K562 (cell line): ENCODE measurements around the gene TRPM8. TPM values are rescaled to one million over a fixed set of nuclear protein-coding genes. Genes with fewer than 3 reads are reported as not detected.

ENCODE experiments used
- ATAC-seq: fragments of 200-7000 bp; cut with Tn5 transposase; 3 replicates; pipeline ENCODE4 v1.9.1; 2020; ENCODE audit warnings: moderate library complexity
- BruUV-seq: library from RNA; stranded (reverse); fragments of 400-500 nt; replicated peaks from 2 replicates; lab custom pipeline; 2021; lab: Mats Ljungman, UMichigan
- CTCF ChIA-PET: fragments of 300-600 bp; formaldehyde crosslinking; extraction: SDS; loops from one replicate; lab custom pipeline; 2021; ENCODE audit warnings: low intra/inter-chr PET ratio; lab: Yijun Ruan, JAX
- POLR2A ChIA-PET: fragments of 300-600, 350-650 bp; sonication (Branson Sonifier 250); formaldehyde crosslinking; extraction: SDS; loops from one replicate; lab custom pipeline; 2021; ENCODE audit warnings: antibody characterized with exemption, inconsistent platforms; lab: Yijun Ruan, JAX
- DNase-seq, 4 experiments: peaks; one replicate each; pipeline versions ENCODE4 v3.0.0 to v3.0.0-alpha.2; 2011 to 2018; ENCODE audit warnings: low spot score in 3 of 4, mixed read lengths in 3 of 4; ENCODE audit errors: extremely low read depth in 1 of 4
- FAIRE-seq: peaks from 2 replicates; lab custom pipeline; 2011; peaks lifted over from hg19 to GRCh38; lab: Jason Lieb, UNC
- H2AFZ ChIP-seq: 2 replicates; pipeline ENCODE4 v1.6.0; 2011; ENCODE audit warnings: low read depth, low read length, control low read depth, inconsistent platforms
- H3K27ac ChIP-seq: fragments of 200-600 bp; 3 replicates; pipeline ENCODE4 v1.8.0; 2011; ENCODE audit warnings: low read depth, mild to moderate bottlenecking, control low read depth, inconsistent platforms, low read length, moderate library complexity, mixed read lengths; ENCODE audit errors: extremely low read depth
- H3K27me3 ChIP-seq, 2 experiments: fragments of 300-600 bp in 1 of 2; 2 replicates in 1 of 2; 3 replicates in 1 of 2; pipeline versions ENCODE4 v1.6.0 to v1.8.0; 2011; ENCODE audit warnings: inconsistent platforms in 2 of 2, low read length in 2 of 2, mild to moderate bottlenecking in 1 of 2, mixed read lengths in 1 of 2, moderate library complexity in 1 of 2; ENCODE audit not compliant: control insufficient read depth in 2 of 2, insufficient read depth in 2 of 2
- H3K36me3 ChIP-seq: fragments of 300-600 bp; 3 replicates; pipeline ENCODE4 v1.8.0; 2011; ENCODE audit warnings: mild to moderate bottlenecking, low read length, inconsistent platforms; ENCODE audit not compliant: control insufficient read depth, insufficient read depth
- H3K4me1 ChIP-seq, 2 experiments: fragments of 200-600 bp in 1 of 2; replicated peaks in 1 of 2; 2 replicates in 1 of 2; 3 replicates in 1 of 2; pipeline versions ENCODE4 v1.5.1 to v1.8.0; 2011; ENCODE audit warnings: inconsistent platforms in 2 of 2, low read length in 2 of 2, mild to moderate bottlenecking in 1 of 2, mixed read lengths in 1 of 2, moderate library complexity in 1 of 2; ENCODE audit not compliant: control insufficient read depth in 2 of 2, insufficient read depth in 2 of 2
- H3K4me2 ChIP-seq: 2 replicates; pipeline ENCODE4 v1.6.1; 2011; ENCODE audit warnings: low read length, control low read depth, inconsistent platforms, mixed read lengths; ENCODE audit not compliant: insufficient read depth
- H3K4me3 ChIP-seq: fragments of 200-600 bp; sonication (generic), shearing (Covaris generic); 2 replicates; pipeline ENCODE4 v1.5.1; 2016; ENCODE audit warnings: control low read depth, inconsistent platforms
- H3K79me2 ChIP-seq: fragments of 200-600 bp; 3 replicates; pipeline ENCODE4 v1.8.0; 2011; ENCODE audit warnings: low read length, inconsistent platforms; ENCODE audit not compliant: control insufficient read depth, insufficient read depth
- H3K9ac ChIP-seq, 2 experiments: 2 replicates each; pipeline versions ENCODE4 v1.6.0 to v1.6.1; 2011; ENCODE audit warnings: low read depth in 2 of 2, low read length in 2 of 2, control low read depth in 1 of 2, inconsistent platforms in 1 of 2, mild to moderate bottlenecking in 1 of 2, mixed read lengths in 1 of 2; ENCODE audit not compliant: insufficient read depth in 1 of 2
- H3K9me1 ChIP-seq: one replicate; pipeline ENCODE4 v1.6.0; 2011; ENCODE audit warnings: inconsistent platforms, mild to moderate bottlenecking, low read length, moderate library complexity; ENCODE audit not compliant: control insufficient read depth, insufficient read depth
- H3K9me3 ChIP-seq: replicated peaks from 2 replicates; pipeline ENCODE4 v1.5.1; 2011; ENCODE audit warnings: low read depth, low read length, inconsistent platforms; ENCODE audit not compliant: control insufficient read depth, insufficient read depth
- H4K20me1 ChIP-seq: replicated peaks from 2 replicates; pipeline ENCODE4 v1.6.1; 2011; ENCODE audit warnings: low read length, inconsistent platforms, mixed read lengths; ENCODE audit not compliant: control insufficient read depth, insufficient read depth
- CHD1 ChIP-seq: fragments of 200-600 bp; sonication (generic); IDR thresholded peaks from one replicate; pipeline ENCODE4 v1.6.1; 2012; ENCODE audit warnings: mild to moderate bottlenecking, moderate library complexity, low read length, inconsistent platforms
- E2F3 ChIP-seq: fragments of 250-450 bp; sonication (Bioruptor Pico); IDR thresholded peaks from 2 replicates; pipeline ENCODE4 v1.4.0; 2020; ENCODE audit warnings: mild to moderate bottlenecking
- ETV6 ChIP-seq, 3 experiments: fragments of 150-350 bp in 1 of 3; sonication (generic) in 1 of 3; formaldehyde crosslinking in 1 of 3; IDR thresholded peaks; 2 replicates each; pipeline versions ENCODE4 v1.6.1 to v1.8.0; 2014 to 2022; ENCODE audit warnings: borderline replicate concordance in 2 of 3, low read depth in 2 of 3, antibody characterized with exemption in 1 of 3, low read length in 1 of 3, mild to moderate bottlenecking in 1 of 3, missing genetic modification reagents in 1 of 3
- LARP7 ChIP-seq: fragments of 450-650 bp; IDR thresholded peaks from 2 replicates; pipeline ENCODE4 v1.6.1; 2016
- NCOA4 ChIP-seq: fragments of 450-650 bp; IDR thresholded peaks from 2 replicates; pipeline ENCODE4 v1.6.1; 2018; ENCODE audit warnings: mild to moderate bottlenecking; ENCODE audit not compliant: partially characterized antibody
- NFE2L1 ChIP-seq: fragments of 450-650 bp; IDR thresholded peaks from 2 replicates; pipeline ENCODE4 v1.6.1; 2016; ENCODE audit warnings: missing genetic modification characterization, low read depth, mild to moderate bottlenecking, missing compliant biosample characterization, moderate library complexity, borderline replicate concordance
- PURB ChIP-seq: sonication (generic); formaldehyde crosslinking; IDR thresholded peaks from 2 replicates; pipeline ENCODE4 v1.9.0; 2021; ENCODE audit warnings: low read depth, mild to moderate bottlenecking, missing genetic modification reagents
- RBFOX2 ChIP-seq: fragments of 200-400 bp; formaldehyde crosslinking; IDR thresholded peaks from 2 replicates; pipeline ENCODE4 v1.6.1; 2017; ENCODE audit warnings: low read depth, mild to moderate bottlenecking, low read length, moderate library complexity
- ZNF274 ChIP-seq: IDR thresholded peaks from 2 replicates; pipeline ENCODE4 v1.6.1; 2011; ENCODE audit warnings: low read depth, mild to moderate bottlenecking, low read length, moderate library complexity, borderline replicate concordance
- WGBS: fragments of 100-300 bp; shearing (Covaris generic); methylation state at CpG from one replicate; pipeline ENCODE4 v1.1.6; 2016; ENCODE audit warnings: low coverage, mixed read lengths; ENCODE audit not compliant: insufficient coverage; ENCODE audit errors: missing lambda C conversion rate; 5-methylcytosine and 5-hydroxymethylcytosine counted together
- in situ Hi-C: fragments of 300-500 bp; cut with MboI; formaldehyde crosslinking; loops from 4 replicates; pipeline ENCODE4 v1.15.0; 2018; ENCODE audit warnings: inconsistent platforms, mixed read lengths
- intact Hi-C: fragments of 100-400 bp; cut with micrococcal nuclease; formaldehyde crosslinking; loops from 2 replicates; pipeline ENCODE4 v1.14.2; 2022
- polyA plus RNA-seq, 8 experiments: library from polyadenylated mRNA; depleted of rRNA in 4 of 8; stranded (reverse) in 5 of 8; unstranded in 3 of 8; fragments of >200 nt; fragmentation: Nextera tagmentation in 2 of 8; fragmentation: Illumina TruSeq in 1 of 8; extraction: Ambion mirVana in 2 of 8; extraction: Trizol in 1 of 8; gene quantifications; 2 replicates each; pipeline versions ENCODE4 v1.2.1 to v1.2.3, GENCODE V29; 2011 to 2014; ENCODE audit warnings: inconsistent platforms in 1 of 8, missing spikeins in 1 of 8
- total RNA-seq, 7 experiments: library from RNA; depleted of rRNA in 6 of 7; stranded (reverse); fragments of >200 nt in 6 of 7; fragmentation: Illumina TruSeq in 2 of 7; extraction: Trizol in 2 of 7; gene quantifications; 2 replicates each; pipeline versions ENCODE4 v1.2.1 to v1.2.3, GENCODE V29; 2011 to 2021; ENCODE audit warnings: low replicate concordance in 1 of 7
- TF ChIP-seq, protein P1 (sequence below): fragments of 250-450 bp; sonication (Bioruptor Pico); IDR thresholded peaks from 2 replicates; pipeline ENCODE4 v1.8.0; 2022; ENCODE audit warnings: moderate library complexity, mild to moderate bottlenecking, inconsistent platforms
- TF ChIP-seq, protein P2 (sequence below): sonication (generic); formaldehyde crosslinking; IDR thresholded peaks from 2 replicates; pipeline ENCODE4 v1.8.1; 2023; ENCODE audit warnings: mild to moderate bottlenecking, missing genetic modification reagents
- TF ChIP-seq, protein P3 (sequence below): fragments of 450-650 bp; IDR thresholded peaks from 2 replicates; pipeline ENCODE4 v1.6.1; 2016; ENCODE audit warnings: mild to moderate bottlenecking
- TF ChIP-seq, protein P4 (sequence below): fragments of 250-450 bp; sonication (Bioruptor Pico); IDR thresholded peaks from 2 replicates; pipeline ENCODE4 v1.4.0; 2020; ENCODE audit warnings: mild to moderate bottlenecking, moderate library complexity, borderline replicate concordance

The TRPM8 gene
- total and polyA plus RNA-seq, 9 of the 15 experiments (the other 6 are each of a cell fraction or from before 2014, with no cell fraction given), result not detected

DNA sequence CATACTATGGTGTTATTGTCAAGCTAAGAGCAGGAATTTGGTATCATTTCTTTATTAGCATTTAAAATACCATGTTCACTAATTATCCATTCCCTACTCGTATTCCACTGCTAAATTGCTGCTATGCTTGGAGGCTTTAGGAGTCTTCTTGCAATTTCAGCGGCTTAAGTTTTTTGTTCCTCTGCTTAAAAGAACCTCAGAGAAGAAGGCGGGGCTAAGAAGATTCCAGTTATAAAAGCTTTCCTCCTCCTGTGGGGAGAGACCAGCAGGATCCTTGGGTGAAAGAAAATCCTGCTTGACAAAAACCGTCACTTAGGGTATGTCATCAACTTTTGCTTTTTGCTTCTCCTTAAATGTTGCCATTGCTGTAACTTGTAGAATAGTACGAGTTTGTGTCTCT, at the start of gene TRPM8 (continued):
- no peak for TF ChIP-seq NCOA4

DNA sequence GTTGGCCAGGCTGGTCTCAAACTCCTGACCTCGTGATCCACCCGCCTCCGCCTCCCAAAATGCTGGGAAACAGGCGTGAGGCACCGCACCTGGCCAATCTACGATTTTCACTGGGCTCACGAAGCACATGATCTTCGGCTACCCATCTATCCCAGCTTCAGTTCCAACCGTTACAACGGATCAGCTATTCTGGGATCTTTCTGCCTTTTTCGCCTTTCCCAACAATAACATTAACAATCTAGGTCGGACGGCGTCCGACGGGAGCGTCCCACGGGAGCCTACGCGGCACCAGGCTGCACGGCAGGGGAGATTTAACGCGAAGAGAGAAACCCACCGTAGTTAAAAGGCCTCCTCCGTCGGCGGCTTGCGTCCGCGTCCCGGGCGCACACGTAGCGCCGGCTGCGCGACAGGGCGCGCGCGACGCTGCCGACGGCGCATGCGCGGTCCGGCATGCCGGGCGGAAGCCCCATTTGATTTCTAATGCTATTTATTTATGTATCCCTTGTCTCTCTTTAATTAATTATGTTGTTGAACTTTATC, 49.1 kb upstream of the TRPM8 start, which contains the start of gene MSL3B:
Gene MSL3B (minus strand): TSS at position 394 of the 540 bp plus-strand sequence.
- H4K20me1 ChIP-seq, result no peaks in the 10 kb centered on the region
- ChIA-PET CTCF (no interaction called here), POLR2A (interaction anchor here (0.6 to 2.0 kb wide), 2 partner anchors 10 to 1266 kb away, joined by 4 to 7 read pairs; no protein-coding TSS in a partner anchor)
- BruUV-seq, result no TSS peak
- peak within 1 kb of the TSS; percentile 65 for H3K4me3 ChIP-seq
- H3K79me2 ChIP-seq, result peaks cover 19% of the 10 kb centered on the region
- H3K36me3 ChIP-seq, result peaks cover 18% of the 10 kb centered on the region
- WGBS, result 1% methylated on average over 49 of the region's 50 CpGs
- H3K4me1 ChIP-seq, result peaks cover 0 to 6% of the 10 kb centered on the region in 2 experiments; a peak in 3 of 5 replicates
- peak within 1 kb of the TSS; percentile 84 for H3K4me2 ChIP-seq
- H3K27me3 ChIP-seq, result no peaks in the 10 kb centered on the region
- H2AFZ ChIP-seq, result peak within 1 kb of the TSS; percentile 94
- H3K9me1 ChIP-seq, result no peaks in the 10 kb centered on the region
- in situ Hi-C loops (loop anchor here (25.0 kb wide), 1 partner anchor 669 kb away; no protein-coding TSS in a partner anchor), intact Hi-C loops (no loop called here)
- peak within 1 kb of the TSS; percentile 96 for H3K27ac ChIP-seq
- DNase-seq, result peak; percentile 76 to 80 (median 76)
- H3K9ac ChIP-seq, result peak within 1 kb of the TSS; percentile 94 to 98
- H3K9me3 ChIP-seq, result peaks cover 3% of the 10 kb centered on the region; the same call in 1 of the 2 replicates
- FAIRE-seq, result peak; percentile 67
- ATAC-seq, result peak; percentile 86
- TF ChIP-seq PURB (CRISPR knock-in tag) (no peak), E2F3 (0 out of 2 replicates have a peak, but pooled peaks have one; percentile 32), ZNF274 (no peak), NFE2L1 (tag) (no peak), LARP7 (no peak), ETV6 (IDR thresholded peaks at IDR 0.05; ENCODE audit: borderline replicate concordance in 1 of 2, low read depth in 2 of 2, low read length in 1 of 2) (no peak), ETV6 (CRISPR knock-in tag; IDR thresholded peaks at IDR 0.05; ENCODE audit: borderline replicate concordance) (no peak), CHD1 (no peak), RBFOX2 (peak; percentile 86)
- TF ChIP-seq, protein P1, sequence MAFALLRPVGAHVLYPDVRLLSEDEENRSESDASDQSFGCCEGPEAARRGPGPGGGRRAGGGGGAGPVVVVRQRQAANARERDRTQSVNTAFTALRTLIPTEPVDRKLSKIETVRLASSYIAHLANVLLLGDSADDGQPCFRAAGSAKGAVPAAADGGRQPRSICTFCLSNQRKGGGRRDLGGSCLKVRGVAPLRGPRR (CRISPR knock-in tag), result no peak
- TF ChIP-seq, protein P2, sequence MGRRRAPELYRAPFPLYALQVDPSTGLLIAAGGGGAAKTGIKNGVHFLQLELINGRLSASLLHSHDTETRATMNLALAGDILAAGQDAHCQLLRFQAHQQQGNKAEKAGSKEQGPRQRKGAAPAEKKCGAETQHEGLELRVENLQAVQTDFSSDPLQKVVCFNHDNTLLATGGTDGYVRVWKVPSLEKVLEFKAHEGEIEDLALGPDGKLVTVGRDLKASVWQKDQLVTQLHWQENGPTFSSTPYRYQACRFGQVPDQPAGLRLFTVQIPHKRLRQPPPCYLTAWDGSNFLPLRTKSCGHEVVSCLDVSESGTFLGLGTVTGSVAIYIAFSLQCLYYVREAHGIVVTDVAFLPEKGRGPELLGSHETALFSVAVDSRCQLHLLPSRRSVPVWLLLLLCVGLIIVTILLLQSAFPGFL (CRISPR knock-in tag), result no peak
- TF ChIP-seq, protein P3, sequence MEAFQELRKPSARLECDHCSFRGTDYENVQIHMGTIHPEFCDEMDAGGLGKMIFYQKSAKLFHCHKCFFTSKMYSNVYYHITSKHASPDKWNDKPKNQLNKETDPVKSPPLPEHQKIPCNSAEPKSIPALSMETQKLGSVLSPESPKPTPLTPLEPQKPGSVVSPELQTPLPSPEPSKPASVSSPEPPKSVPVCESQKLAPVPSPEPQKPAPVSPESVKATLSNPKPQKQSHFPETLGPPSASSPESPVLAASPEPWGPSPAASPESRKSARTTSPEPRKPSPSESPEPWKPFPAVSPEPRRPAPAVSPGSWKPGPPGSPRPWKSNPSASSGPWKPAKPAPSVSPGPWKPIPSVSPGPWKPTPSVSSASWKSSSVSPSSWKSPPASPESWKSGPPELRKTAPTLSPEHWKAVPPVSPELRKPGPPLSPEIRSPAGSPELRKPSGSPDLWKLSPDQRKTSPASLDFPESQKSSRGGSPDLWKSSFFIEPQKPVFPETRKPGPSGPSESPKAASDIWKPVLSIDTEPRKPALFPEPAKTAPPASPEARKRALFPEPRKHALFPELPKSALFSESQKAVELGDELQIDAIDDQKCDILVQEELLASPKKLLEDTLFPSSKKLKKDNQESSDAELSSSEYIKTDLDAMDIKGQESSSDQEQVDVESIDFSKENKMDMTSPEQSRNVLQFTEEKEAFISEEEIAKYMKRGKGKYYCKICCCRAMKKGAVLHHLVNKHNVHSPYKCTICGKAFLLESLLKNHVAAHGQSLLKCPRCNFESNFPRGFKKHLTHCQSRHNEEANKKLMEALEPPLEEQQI, result no peak
- TF ChIP-seq, protein P4, sequence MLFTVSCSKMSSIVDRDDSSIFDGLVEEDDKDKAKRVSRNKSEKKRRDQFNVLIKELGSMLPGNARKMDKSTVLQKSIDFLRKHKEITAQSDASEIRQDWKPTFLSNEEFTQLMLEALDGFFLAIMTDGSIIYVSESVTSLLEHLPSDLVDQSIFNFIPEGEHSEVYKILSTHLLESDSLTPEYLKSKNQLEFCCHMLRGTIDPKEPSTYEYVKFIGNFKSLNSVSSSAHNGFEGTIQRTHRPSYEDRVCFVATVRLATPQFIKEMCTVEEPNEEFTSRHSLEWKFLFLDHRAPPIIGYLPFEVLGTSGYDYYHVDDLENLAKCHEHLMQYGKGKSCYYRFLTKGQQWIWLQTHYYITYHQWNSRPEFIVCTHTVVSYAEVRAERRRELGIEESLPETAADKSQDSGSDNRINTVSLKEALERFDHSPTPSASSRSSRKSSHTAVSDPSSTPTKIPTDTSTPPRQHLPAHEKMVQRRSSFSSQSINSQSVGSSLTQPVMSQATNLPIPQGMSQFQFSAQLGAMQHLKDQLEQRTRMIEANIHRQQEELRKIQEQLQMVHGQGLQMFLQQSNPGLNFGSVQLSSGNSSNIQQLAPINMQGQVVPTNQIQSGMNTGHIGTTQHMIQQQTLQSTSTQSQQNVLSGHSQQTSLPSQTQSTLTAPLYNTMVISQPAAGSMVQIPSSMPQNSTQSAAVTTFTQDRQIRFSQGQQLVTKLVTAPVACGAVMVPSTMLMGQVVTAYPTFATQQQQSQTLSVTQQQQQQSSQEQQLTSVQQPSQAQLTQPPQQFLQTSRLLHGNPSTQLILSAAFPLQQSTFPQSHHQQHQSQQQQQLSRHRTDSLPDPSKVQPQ, result no peak
